H1 (cell line): ENCODE measurements around the gene FBXO47.

Source experiments
- CTCF ChIP-seq, 3 experiments: IDR thresholded peaks; 1 replicate in 2 of 3; 2 replicates in 1 of 3; pipeline versions ENCODE4 v1.5.1 to v1.6.1; 2011; ENCODE audit warnings: low read length in 3 of 3, mild to moderate bottlenecking in 3 of 3, inconsistent platforms in 2 of 3, low read depth in 1 of 3, moderate library complexity in 1 of 3; ENCODE audit not compliant: insufficient read depth in 1 of 3; ENCODE audit errors: control extremely low read depth in 1 of 3
- EGR1 ChIP-seq: IDR thresholded peaks from 2 replicates; pipeline ENCODE4 v1.6.1; 2011; ENCODE audit warnings: low read depth, low read length, borderline replicate concordance
- JUN ChIP-seq: IDR thresholded peaks from 2 replicates; pipeline ENCODE4 v1.6.1; 2011; ENCODE audit warnings: low read depth, mild to moderate bottlenecking, improper control_type of control experiment, low read length
- MAX ChIP-seq: IDR thresholded peaks from 2 replicates; pipeline ENCODE4 v1.6.1; 2012; ENCODE audit warnings: inconsistent platforms
- POLR2A ChIP-seq, 2 experiments: IDR thresholded peaks; 1 replicate in 1 of 2; 2 replicates in 1 of 2; pipeline ENCODE4 v1.6.1; 2011; ENCODE audit warnings: low read depth in 2 of 2, low read length in 2 of 2, mild to moderate bottlenecking in 2 of 2; ENCODE audit errors: control extremely low read depth in 1 of 2
- POLR2AphosphoS5 ChIP-seq: IDR thresholded peaks from 2 replicates; pipeline ENCODE4 v1.6.1; 2011; ENCODE audit warnings: low read depth, low read length
- TAF1 ChIP-seq: IDR thresholded peaks from 2 replicates; pipeline ENCODE4 v1.6.1; 2011; ENCODE audit warnings: mild to moderate bottlenecking, low read depth, low read length

- TF ChIP-seq POLR2A (IDR thresholded peaks at IDR 0.05; ENCODE audit: control extremely low read depth in 1 of 2, low read depth in 2 of 2, low read length in 2 of 2): no peak
- TF ChIP-seq MAX: no peak
- no peak for TF ChIP-seq CTCF (IDR thresholded peaks at IDR 0.05; ENCODE audit: control extremely low read depth in 1 of 3, insufficient read depth in 1 of 3, low read depth in 1 of 3, low read length in 3 of 3)
- TF ChIP-seq POLR2AphosphoS5: no peak
- no peak for TF ChIP-seq JUN
- TF ChIP-seq EGR1: no peak
- no peak for TF ChIP-seq TAF1
Observed at GRCh38 chr17:38969281-38969680, 2.1 kb upstream of the FBXO47 start.
